Stimulated activated CD4-positive, alpha-beta T cell treated with anti-CD3 and anti-CD28 coated beads, Interleukin-1b, Interleukin-23, amount 100 ng/mL, for 24 hours (primary cell): Measurements from ENCODE around the gene CNNM1.

ENCODE experiments used
- DNase-seq, 4 experiments: peaks; one replicate each; pipeline ENCODE4 v3.0.0-alpha.2; 2020; ENCODE audit warnings: low read depth in 4 of 4, low spot score in 1 of 4

The CNNM1 gene

DNA sequence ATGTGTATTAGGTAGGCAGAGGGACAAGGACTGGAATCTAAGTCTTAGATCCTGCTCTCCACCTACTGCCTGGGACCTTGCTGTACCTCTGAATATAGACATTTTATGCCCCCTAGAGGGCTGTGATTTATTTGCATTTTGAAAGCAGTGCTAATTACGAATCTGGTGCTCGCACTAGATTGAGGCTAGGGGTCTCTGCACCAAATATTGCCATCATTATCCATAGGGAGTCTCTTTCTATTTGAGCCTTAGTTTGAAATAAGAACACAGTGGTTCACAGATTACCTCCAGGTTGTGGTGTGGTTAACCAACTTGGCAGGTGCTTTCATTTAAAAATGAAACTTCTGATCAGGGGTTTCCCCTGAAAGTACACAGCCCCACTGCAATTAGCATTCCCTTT, 41.8 kb downstream of the CNNM1 start:
- DNase-seq, result no peak

DNA sequence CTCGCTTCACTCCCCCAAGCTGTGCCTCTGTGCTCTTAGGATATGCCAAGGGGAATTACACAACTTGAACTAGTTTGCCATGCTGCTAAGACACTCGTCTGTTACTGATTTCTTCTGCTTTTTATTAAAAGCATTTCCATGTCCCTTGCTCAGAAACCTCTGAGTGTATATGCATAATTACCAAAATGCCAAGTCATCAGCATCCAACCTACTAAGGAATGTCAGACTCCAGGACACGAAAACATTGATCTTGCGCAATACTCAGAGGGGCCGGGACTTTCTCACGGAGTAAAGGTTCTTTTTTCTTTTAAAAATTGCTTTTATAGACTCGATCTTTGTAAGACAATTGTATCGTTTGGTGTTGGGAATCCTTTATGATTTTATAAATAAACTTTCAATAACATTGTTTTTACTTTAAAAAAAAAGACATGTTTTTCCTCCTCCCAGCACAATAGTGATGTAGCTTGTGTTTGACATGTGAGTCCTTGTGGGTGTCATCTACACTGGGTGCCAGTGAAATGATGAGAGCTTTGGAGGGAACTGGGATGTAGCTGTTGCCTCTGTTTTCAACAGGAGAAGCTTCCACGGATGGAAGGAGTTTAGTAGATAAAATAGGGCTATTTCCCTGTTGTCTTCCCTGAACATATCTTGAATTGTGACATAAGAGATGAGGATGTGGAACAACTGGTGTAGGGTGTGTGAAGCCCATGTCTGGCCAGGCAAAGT, 43.6 kb downstream of the CNNM1 start:
- no peak for DNase-seq

DNA sequence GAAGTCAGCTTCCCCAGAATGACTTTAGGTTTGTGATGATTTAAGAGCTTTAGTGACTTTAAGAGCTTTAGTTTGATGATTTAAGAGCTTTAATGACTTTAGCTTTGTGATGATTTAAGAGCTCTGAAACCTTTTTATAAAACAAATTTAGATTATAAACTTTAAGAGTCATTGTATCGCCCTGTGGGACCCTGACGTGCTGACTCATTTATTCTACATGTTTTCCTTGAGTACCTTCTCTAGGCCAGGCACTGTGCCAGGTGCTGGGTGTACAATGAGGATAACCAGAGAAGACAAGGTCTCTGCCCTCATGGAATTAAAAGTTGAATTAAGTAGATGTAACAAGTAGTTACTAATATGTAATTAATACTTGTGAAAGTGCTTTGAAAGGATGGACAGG, 45.4 kb downstream of the CNNM1 start:
- no peak for DNase-seq

DNA sequence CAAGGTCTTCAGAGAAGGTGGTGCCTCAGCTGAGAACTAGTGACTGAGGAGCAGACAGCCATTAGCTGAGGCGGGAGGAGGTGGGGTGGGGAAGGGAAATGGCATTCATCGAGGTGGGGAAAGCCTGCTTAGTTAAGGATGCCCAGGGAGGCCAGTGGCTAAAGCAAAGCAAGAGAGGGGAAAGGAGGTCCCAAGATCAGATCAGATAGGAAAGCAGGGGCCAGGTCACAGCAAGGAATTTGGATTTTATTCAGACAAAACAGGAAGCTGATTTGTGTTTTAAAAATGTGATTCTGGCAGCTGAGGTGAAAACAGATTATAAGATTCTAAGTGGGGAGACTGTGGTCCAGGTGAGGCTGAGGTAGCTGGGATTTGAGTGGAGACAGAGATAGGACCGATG, 45.8 kb downstream of the CNNM1 start:
- DNase-seq, result no peak

DNA sequence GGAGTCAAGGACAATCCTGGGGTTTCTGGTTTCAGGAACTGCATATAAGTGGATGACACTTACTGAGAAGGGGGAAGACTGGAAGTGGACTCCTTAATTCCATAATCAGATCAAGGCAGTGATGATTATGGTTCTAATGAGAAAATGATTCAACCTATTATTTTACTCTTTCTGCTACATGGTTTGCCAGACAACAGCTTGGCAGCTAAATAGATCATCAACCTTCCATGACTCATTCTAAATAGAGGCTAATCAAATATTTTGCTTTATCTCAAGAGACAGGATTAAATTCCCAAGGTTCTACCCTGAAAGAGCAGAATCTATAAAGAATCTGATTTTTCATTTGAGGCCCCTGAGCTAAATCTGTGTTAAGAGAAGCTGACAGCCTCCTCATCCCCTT, 46.3 kb downstream of the CNNM1 start:
- DNase-seq, result no peak

DNA sequence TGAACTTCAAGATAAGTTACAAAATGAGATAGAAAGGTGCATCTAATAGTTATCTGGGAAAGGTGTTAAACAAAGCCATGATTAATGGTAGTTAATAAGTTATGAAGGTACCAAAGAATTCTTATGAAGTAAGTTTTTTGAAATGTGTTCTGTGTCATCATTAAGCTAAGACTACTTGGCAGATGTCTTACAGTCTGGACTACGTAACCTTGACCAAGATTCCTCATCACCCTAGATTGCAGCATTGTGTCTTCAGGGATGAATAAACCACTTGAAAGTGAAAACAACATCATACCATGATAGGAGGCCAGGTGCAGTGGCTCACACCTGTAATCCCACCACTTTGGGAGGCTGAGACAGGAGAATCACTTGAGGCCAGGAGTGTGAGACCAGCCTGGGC, 53.0 kb downstream of the CNNM1 start:
- no peak for DNase-seq

DNA sequence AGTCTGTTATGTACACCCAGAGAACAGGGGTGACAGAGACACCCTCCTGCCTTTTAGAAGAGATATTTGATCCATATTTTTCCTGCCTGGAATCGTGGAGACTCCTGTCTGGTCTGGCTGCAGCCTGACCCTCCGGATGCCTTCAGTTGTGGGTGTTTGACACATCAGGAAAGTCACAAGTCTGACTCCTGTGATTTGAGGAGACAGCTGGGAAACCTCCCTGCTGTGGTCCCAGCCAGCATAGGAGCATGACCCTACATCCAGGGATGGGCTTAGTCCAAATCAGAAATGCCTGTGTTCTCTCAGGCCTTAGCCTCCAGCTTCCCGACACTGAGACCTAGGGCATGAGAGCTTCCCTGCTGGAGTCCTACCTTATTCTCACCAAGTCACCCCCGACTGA, 57.9 kb downstream of the CNNM1 start:
- DNase-seq, result no peak

DNA sequence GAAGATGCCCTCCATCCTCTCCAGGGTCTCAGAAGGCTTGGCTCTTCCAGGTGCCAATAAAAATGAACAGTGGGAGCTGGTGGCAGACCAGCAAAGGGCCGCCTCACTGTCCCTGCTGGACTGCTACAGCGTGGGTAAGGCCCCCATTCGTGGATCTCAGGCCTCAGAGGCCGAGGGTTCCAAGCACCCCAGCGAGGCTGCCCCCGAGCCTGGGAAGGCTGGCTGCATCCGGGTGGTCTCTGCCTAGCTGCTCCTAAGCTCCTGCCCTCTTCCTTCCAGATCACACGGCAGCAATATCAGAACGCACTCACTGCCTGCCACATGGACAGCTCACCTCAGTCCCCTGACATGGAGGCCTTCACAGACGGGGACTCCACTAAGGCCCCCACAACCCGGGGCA, 58.4 kb downstream of the CNNM1 start:
- no peak for DNase-seq

DNA sequence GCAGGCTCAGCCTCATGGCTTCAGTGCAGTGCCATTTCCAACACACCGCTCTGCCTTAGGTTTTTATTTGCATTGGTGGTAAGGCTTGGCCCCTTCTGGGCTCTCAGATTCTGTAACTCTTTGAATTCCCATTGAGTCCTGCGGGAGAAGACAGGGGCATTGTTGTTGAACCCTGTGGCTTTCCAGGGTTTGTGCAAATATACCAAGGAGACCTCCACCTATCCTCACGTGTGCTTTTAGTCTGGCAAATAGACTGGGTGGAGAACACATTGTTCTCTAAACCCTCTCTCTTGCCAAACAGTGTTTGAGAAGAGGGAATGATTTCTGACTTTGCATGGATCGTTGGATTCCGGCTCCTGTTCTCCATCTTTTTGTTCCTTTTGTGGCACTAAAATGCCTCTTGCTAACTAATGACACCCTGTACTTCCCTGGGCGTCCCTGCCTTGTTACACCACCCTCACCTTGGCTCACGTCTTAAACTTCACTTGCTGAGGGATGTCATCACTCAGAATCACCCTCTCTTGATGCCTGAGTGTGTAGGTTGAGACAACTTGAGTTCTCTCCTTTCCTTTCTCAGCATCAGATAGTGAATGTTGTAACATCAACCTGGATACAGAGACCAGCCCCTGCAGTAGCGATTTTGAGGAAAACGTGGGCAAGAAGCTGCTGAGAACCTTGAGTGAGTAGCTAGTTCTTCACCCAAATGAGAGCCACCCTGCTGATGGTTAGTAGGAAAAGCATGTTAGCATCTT, 60.7 kb downstream of the CNNM1 start:
- no peak for DNase-seq

DNA sequence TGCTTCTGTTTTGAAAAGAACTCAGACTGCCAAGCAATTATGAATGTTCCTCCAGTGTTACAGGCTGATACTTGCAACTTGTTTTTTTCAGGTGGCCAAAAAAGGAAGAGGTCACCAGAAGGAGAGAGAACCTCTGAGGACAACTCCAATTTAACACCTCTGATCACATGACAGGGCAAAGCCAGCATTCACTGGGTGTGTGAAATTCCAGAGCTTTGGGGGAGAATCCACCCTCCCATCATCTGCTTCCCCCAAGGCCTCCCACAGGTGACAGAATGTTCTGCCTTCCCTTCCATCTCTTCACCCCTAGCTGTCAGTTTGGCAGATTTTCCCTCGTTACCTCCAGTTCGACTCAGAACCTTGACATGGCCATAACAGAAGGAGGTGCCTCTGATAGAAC, 62.2 kb downstream of the CNNM1 start:
- DNase-seq, result no peak

DNA sequence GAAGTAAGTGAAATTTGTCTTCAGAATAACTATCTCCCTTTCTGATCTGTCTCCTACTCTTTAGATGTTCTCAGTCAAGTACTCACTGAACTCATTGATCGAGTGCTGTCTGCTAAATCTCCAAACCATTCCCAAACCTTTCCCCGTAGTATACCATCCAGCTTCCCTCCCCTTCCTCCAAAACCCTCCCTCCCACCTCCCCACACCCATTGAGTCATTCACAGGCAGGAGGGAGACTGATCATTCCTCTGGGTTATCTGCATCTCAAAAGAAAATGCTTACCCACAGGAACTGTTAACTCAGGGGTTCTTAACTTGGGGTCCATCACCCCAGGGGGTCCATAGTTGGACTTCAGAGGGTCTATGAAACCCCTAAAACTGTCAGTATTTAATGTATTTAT, 63.9 kb downstream of the CNNM1 start:
- DNase-seq, result no peak

DNA sequence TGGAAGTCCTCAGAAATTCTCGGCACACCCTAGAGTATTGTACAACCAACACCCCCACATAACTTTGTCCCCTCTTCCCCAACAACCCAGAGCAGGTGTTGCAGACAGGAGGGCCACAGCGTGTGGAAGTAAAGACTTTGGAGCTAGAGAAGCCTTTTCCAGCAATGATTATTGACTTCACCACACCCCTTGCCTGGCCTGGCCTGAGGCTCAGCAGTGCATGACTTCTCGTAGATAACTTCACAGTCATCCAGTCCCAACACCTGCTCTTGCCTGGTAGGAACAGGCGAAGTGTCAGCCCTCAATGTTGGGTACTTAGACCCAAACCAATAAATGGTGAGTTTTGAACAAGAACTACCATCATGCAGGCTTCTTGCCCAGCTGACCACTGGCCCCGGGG, 64.5 kb downstream of the CNNM1 start:
- no peak for DNase-seq

DNA sequence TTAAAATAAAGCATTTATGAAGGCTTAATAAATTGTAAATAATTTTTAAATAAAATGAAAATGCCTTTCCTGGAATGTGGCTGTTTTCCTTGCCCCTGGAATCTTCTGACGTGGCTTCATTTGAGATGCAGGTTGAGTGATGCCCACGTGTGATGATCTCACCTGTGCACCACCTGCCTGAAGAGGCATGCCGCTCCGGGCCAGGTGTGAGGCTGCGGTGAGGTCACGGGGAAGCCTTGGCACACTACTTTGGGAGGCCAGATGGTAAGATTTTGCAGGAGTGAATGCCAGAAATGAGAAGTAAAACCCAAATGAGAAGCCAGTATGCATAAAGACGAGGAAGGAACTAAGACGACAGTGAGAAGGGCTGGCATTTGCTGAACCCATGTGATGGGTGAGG, 65.1 kb downstream of the CNNM1 start:
- DNase-seq, result no peak

DNA sequence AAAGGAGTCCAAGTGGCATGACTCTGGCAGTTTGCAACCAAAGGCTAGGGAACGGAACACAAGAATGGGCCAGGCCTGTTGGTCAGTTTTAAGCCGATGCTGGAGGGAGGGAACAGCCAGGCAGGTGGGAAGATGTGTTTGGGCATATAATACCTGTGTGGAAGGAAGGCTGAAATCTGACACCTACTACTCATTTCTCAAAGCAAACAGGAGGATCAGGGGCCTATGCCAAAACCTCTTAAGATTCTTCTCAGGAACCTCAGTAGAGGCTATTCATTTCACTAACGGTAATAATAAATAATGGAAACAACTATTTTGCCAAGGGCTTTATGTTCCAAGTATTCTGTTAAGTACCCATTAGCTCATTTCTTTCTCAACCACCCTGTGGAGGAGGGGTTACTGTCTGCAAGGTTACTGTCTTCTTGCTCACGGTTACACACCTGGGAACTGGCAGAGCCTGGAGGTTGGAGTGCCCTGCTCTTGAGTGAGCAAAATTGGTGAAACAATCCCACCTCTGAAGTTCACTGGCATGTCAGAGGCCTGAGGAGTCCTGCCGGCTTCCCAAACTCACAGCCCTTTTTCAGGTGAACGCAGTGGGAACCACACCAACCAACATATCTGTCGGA, 65.7 kb downstream of the CNNM1 start:
- no peak for DNase-seq

DNA sequence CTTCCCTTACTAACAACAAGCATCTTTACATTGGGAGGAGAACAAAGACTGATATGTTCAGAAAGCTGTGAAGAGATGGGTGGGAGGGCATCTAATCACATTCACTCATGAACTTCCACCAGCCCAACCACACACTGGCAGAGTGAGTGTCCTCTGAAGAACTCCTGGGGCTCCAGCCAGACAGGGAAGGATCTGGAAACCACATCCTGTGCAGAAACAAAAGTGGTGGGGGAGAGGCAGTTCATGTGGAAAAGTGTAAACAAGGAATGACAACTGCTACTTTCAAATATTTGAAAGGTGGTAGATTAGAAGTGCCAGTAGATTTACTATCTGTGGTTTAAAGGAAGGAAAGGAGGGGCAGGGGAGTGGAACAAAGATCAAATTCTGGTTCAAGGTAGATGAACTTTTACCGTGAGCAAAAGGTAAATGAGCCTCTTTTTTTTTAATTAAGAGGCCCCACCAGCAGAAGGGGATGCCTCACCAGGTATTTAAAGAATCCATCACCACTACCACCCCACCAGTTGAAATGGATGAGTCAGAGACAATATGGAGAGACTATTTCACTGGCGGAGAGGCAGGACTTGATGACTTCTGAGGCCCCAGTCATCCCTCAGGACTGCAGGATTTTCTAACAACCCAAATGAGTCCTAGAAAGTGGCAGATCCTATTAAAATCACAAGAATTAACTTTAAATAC, 66.7 kb downstream of the CNNM1 start:
- no peak for DNase-seq

DNA sequence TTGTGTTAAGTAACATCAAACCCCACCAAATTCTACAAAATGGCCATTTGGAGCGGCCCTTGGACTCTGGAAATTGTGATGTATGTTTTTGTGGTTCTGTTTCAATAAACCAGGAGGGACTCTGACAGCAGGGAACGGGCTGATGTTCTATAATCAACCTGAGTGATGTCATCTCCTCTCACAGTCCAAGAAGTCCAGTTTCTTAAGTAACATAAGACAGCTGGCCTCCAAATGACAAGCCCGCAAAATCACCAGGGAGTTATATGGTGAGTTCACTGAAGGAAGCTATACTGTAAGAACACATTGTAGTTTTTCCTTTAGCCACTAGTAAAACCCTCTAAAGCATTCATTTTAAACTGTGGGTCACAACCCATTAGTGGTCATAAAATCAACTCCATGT, 67.3 kb downstream of the CNNM1 start:
- no peak for DNase-seq

DNA sequence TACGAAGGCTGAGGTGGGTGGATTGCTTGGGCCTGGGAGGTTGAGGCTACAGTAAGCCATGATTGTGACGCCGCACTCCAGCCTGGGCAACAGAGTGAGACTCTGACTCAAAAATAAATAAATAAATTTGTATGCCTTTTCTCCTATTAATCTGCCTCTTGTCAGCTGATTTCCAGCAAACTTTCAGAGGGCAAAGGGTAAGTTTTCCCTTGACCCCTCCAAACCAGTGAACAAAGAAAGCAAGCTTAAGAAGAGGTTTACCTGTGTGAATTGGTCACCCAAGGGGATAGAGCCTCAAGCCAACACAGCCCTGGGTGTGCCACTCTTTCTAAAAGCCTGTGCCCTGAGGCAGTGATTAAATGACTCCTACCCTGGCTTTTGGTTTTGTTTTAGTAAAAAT, 70.5 kb downstream of the CNNM1 start:
- DNase-seq, result no peak

DNA sequence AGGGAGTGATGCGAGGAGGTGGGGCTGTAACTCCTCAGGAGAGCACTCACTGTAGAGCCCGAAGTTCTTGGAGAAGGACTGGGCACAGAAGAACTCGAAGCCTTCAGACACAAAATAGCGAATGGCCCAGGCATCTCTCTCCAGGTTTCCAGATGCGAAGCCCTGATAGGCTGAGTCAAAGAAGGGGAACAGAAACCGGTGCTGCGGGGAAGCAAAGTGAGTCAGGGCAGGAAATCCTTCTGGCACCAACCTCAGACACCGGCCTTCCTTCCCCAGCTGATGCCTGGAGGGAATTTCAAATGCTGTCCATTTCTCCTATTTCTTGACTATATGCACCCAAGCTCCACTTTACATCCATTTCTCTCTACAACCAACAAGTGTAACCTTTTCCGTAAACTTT, 74.5 kb downstream of the CNNM1 start:
- DNase-seq, result no peak

DNA sequence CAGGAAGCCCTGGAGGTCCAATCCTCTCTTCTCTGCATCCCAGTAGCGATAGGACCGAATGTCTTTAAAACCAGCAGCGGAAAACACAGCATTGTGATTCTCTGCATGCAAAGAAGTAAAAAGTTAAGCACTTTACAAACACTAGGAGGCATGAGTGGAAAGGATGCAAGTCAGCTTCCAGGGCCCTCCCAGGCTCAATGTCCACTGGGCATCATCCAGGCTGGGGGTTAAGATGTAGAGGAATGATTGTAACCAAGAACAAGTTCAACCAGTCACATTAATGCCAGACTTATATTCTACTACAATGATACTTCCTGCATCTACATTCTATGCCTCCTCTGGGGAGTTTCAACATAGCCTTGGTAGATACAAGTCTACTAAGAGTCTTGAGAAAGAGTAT, 77.0 kb downstream of the CNNM1 start:
- no peak for DNase-seq

DNA sequence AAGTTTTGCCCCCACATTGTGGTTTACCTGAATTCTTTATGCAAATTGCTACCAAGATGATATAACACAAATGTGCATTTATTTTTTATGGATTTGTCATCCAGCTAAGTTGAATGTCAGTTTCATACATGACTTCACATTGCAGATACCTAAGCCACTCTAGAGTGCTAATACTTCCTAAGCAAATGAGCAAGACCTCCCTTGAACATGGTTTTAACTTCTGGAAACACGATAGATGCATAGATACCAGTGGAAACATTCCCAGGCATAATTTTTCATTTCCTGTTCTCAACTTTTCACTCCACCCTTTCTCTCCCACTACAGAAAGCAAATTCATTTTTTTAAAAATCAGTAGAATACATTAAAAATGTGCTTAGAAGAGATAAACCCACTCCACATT, 81.0 kb downstream of the CNNM1 start:
- DNase-seq, result no peak

DNA sequence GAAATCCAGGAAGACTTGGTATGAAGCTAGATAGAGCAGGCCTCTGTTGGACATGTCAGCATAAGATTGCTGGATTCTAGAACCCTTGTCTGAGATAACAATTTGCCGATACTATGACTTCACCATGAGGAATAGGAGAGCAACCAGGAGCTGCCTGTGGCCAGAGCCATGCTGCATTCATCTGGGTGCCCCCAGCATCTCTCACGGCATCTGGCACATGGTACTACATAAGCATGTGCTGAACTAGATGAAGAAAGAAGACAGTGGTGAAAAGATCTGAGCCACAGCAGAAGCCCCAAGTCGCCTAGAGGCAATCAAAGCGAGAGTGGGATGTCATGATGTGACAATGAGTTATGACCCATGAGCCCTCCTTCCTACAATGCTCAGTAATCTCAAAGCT, 81.7 kb downstream of the CNNM1 start:
- DNase-seq, result no peak

DNA sequence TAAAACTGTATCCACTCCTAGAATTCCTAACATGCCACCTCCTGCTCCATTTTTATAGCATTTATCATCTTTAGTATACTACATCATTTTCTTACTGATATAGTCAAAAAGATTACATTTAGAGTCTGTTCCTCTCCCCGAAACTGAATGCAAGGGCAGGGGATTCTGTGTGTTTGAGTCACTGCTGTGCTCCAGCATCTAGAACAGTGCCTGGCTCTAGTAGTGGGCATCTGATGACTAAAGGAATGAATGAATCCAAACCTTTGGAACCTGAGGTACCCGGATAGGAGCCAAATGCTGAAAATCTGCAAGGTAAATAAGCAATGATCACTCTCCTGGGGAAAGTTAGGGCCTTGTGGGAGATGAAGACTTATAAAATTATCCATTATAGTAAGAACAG, 82.4 kb downstream of the CNNM1 start:
- DNase-seq, result no peak
